Psoas muscle (tissue), 8 donors: Measurements from ENCODE around the gene MCM7. TPM values are rescaled to one million over a fixed set of nuclear protein-coding genes. Genes with fewer than 3 reads are reported as not detected.
A peak's percentile ranks its signal among the peaks of the same experiment; 100 is the strongest.

ENCODE experiments used
- ATAC-seq, 4 donors: fragments of 200-7000 bp; cut with Tn5 transposase; one replicate each; pipeline ENCODE4 v1.9.1; 2020; ENCODE audit warnings: moderate library complexity in 3 of 4, mild to moderate bottlenecking in 2 of 4
- DNase-seq, 2 donors: peaks; one replicate each; pipeline ENCODE4 v3.0.0-alpha.2; 2020
- H3K27ac ChIP-seq: fragments of 200-600 bp; one replicate; pipeline ENCODE4 v1.8.0; 2022
- H3K27me3 ChIP-seq, 3 donors: fragments of 200-600 bp in 1 of 3; one replicate each; pipeline versions ENCODE4 v1.6.1 to v1.8.0; 2013 to 2022; ENCODE audit warnings: low read length in 2 of 3, mild to moderate bottlenecking in 2 of 3, moderate library complexity in 1 of 3; ENCODE audit not compliant: insufficient read depth in 3 of 3
- H3K36me3 ChIP-seq, 2 donors: fragments of 200-600 bp in 1 of 2; one replicate each; pipeline versions ENCODE4 v1.6.1 to v1.8.0; 2013 to 2022; ENCODE audit warnings: low read depth in 1 of 2, mild to moderate bottlenecking in 1 of 2, moderate library complexity in 1 of 2; ENCODE audit not compliant: insufficient read depth in 1 of 2
- H3K4me1 ChIP-seq: fragments of 200-600 bp; one replicate; pipeline ENCODE4 v1.8.0; 2022
- H3K4me3 ChIP-seq: fragments of 200-600 bp; one replicate; pipeline ENCODE4 v1.8.0; 2022; ENCODE audit warnings: mild to moderate bottlenecking
- H3K9me3 ChIP-seq: fragments of 200-600 bp; one replicate; pipeline ENCODE4 v1.8.0; 2022
- CTCF ChIP-seq: fragments of 200-600 bp; IDR thresholded peaks from one replicate; pipeline ENCODE4 v1.8.0; 2022; ENCODE audit warnings: antibody characterized with exemption
- WGBS, 3 donors: extraction: QIAGEN DNeasy Blood & Tissue Kit; methylation state at CpG; one replicate each; pipeline versions ENCODE4 v1.1.6 to v1.1.7; 2013; 5-methylcytosine and 5-hydroxymethylcytosine counted together
- intact Hi-C, 2 donors: fragments of 100-400 bp; cut with DNase I; formaldehyde crosslinking; loops; one replicate each; pipeline versions ENCODE4 v1.11.0 to v1.14.2; 2022
- polyA plus RNA-seq, 3 donors: library from polyadenylated mRNA; stranded (reverse); fragments of 200-250 nt; gene quantifications; one replicate each; pipeline ENCODE4 v1.2.3, GENCODE V29; 2013
- total RNA-seq, 4 donors: library from RNA; stranded (reverse); fragmentation: NEBNext Ultra II Directional in 2 of 4; extraction: Animal tissue kit (Norgen Biotek cat#: 25700) in 2 of 4; gene quantifications; one replicate each; pipeline versions ENCODE4 v1.2.1 to v1.2.4, GENCODE V29; 2021 to 2023
- donor health status: healthy with polysubstance abuse.
- donor health status: DM: no; HTN: no; CAD: no; lungs with moderate emphysema.
- donor health status: Bipolar disorder and iron deficiency.
- donor health status: healthy.
- donor health status: DM: yes; HTN: yes; CAD: no.
- donor health status: DM: no; HTN: no; CAD: no.
- donor health status: DM: no; HTN: no; CAD: no.
- donor health status: DM: yes; HTN: yes; CAD: no.

The MCM7 gene
- total and polyA plus RNA-seq, 7 donors: 24.6 to 40.6 (median 33.3) TPM

GRCh38 chr7:100126931-100127865 is 26.0 kb upstream of the MCM7 start, which contains the start of gene MBLAC1:
Gene MBLAC1 (plus strand): TSS chr7:100126967. CDS start chr7:100127396, 429 bp downstream.
- Histone ChIP-seq H3K4me3 (peak within 1 kb of the TSS; percentile 92), H3K27me3 (no peaks in the 10 kb centered on the region), H3K4me1 (peaks cover 17% of the 10 kb centered on the region), H3K27ac (peak within 1 kb of the TSS; percentile 91), H3K9me3 (no peaks in the 10 kb centered on the region), H3K36me3 (peaks cover 0 to 5% of the 10 kb centered on the region in 2 donors)
- intact Hi-C loops: loop anchor here (5.0 kb wide), 3 partner anchors 35 to 135 kb away; partner anchors contain the start of gene COPS6 (in 1 of the 2)
- peak; percentile 94 to 96 (median 95) for ATAC-seq
- no peak for TF ChIP-seq CTCF
- DNase-seq: peak; percentile 89 to 93
- WGBS, 3 donors: 0 to 1% (median 0%) methylated on average over 59 to 85 of the region's 85 CpGs

- Histone ChIP-seq H3K36me3 (peaks cover 0 to 5% of the 10 kb centered on the region in 2 donors), H3K27ac (peak overlapping the region; percentile 91), H3K4me3 (peak overlapping the region; percentile 92), H3K9me3 (no peaks in the 10 kb centered on the region), H3K4me1 (peaks cover 17% of the 10 kb centered on the region), H3K27me3 (no peaks in the 10 kb centered on the region)
- DNase-seq (no peak), ATAC-seq (peak; percentile 14 to 51 (median 24))
- 11% methylated on average over 29 of the region's 29 CpGs for WGBS, 3 donors
- no peak for TF ChIP-seq CTCF
- intact Hi-C loops: loop anchor here (5.0 kb wide), 3 partner anchors 34 to 134 kb away; partner anchors contain the start of gene COPS6 (in 1 of the 2)
Measured at GRCh38 chr7:100126239-100126930, 25.2 kb upstream of the MCM7 start.

GRCh38 chr7:100124301-100125230 is 23.4 kb upstream of the MCM7 start:
- Histone ChIP-seq H3K4me1 (peaks cover 27% of the 10 kb centered on the region), H3K9me3 (no peaks in the 10 kb centered on the region), H3K27me3 (no peaks in the 10 kb centered on the region), H3K4me3 (no peak overlapping the region), H3K27ac (no peak overlapping the region), H3K36me3 (peaks cover 0 to 5% of the 10 kb centered on the region in 2 donors)
- ATAC-seq (no peak), DNase-seq (no peak)
- TF ChIP-seq CTCF: no peak
- intact Hi-C loops: loop anchor here (5.0 kb wide), 3 partner anchors 32 to 132 kb away; partner anchors contain the start of gene COPS6 (in 1 of the 2)
- WGBS, 3 donors: 64 to 73% (median 65%) methylated on average over 4 of the region's 4 CpGs

- no peak overlapping the region for H3K4me3 ChIP-seq
- peaks cover 0 to 5% of the 10 kb centered on the region in 2 donors for H3K36me3 ChIP-seq
- no peak for DNase-seq
- no peak for TF ChIP-seq CTCF
- H3K27ac ChIP-seq: no peak overlapping the region
- H3K4me1 ChIP-seq: peaks cover 26% of the 10 kb centered on the region
- no peak for ATAC-seq
- no peaks in the 10 kb centered on the region for H3K27me3 ChIP-seq
- no peaks in the 10 kb centered on the region for H3K9me3 ChIP-seq
- 85 to 90% (median 88%) methylated on average over 1 of the region's 1 CpG for WGBS, 3 donors
- intact Hi-C loops: no loop called here
Measured at GRCh38 chr7:100122568-100122967, 21.4 kb upstream of the MCM7 start.
